K562 (cell line): Measurements from ENCODE around the gene TBX6. TPM values are rescaled to one million over a fixed set of nuclear protein-coding genes. Genes with fewer than 3 reads are reported as not detected.

Experiments
- DDX20 ChIP-seq: fragments of 450-650 bp; IDR thresholded peaks from 2 replicates; pipeline ENCODE4 v1.6.1; 2016; ENCODE audit warnings: missing genetic modification characterization, low read depth, mild to moderate bottlenecking, missing compliant biosample characterization, moderate library complexity
- EGR1 ChIP-seq: fragments of 450-650 bp; conservative IDR thresholded peaks from 2 replicates; pipeline ENCODE4 v1.6.1; 2017; ENCODE audit warnings: mild to moderate bottlenecking
- EWSR1 ChIP-seq: fragments of 450-650 bp; IDR thresholded peaks from 2 replicates; pipeline ENCODE4 v1.6.1; 2018; ENCODE audit warnings: borderline replicate concordance, mild to moderate bottlenecking, low read depth, moderate library complexity; ENCODE audit not compliant: partially characterized antibody
- HNRNPK ChIP-seq: fragments of 200-400 bp; formaldehyde crosslinking; IDR thresholded peaks from one replicate; pipeline ENCODE4 v1.6.1; 2018; ENCODE audit warnings: mild to moderate bottlenecking, low read depth, low read length; ENCODE audit not compliant: poor library complexity, severe bottlenecking
- KAT8 ChIP-seq: fragments of 450-650 bp; IDR thresholded peaks from 2 replicates; pipeline ENCODE4 v1.6.1; 2016; ENCODE audit warnings: low read depth, mild to moderate bottlenecking
- MEF2D ChIP-seq: conservative IDR thresholded peaks from 2 replicates; pipeline ENCODE4 v1.6.1; 2016; ENCODE audit warnings: low read depth, missing genetic modification characterization, missing compliant biosample characterization
- MYC ChIP-seq, 2 experiments: fragments of 250-450 bp in 1 of 2; sonication (Bioruptor Pico) in 1 of 2; IDR thresholded peaks; 2 replicates each; pipeline versions ENCODE4 v1.5.1 to v1.6.1; 2012 to 2021; ENCODE audit warnings: low read depth in 2 of 2, borderline replicate concordance in 1 of 2, improper control_type of control experiment in 1 of 2, low read length in 1 of 2, mild to moderate bottlenecking in 1 of 2, moderate library complexity in 1 of 2
- NCOA2 ChIP-seq, 2 experiments: fragments of 450-650 bp; IDR thresholded peaks; 2 replicates each; pipeline ENCODE4 v1.6.1; 2018; ENCODE audit warnings: mild to moderate bottlenecking in 2 of 2, moderate library complexity in 1 of 2; ENCODE audit not compliant: partially characterized antibody in 2 of 2
- NCOA4 ChIP-seq: fragments of 450-650 bp; IDR thresholded peaks from 2 replicates; pipeline ENCODE4 v1.6.1; 2018; ENCODE audit warnings: mild to moderate bottlenecking; ENCODE audit not compliant: partially characterized antibody
- NFIC ChIP-seq: fragments of 450-650 bp; IDR thresholded peaks from 2 replicates; pipeline ENCODE4 v1.6.1; 2017; ENCODE audit warnings: mild to moderate bottlenecking, inconsistent platforms
- NFIX ChIP-seq: fragments of 250-450 bp; sonication (Bioruptor Pico); IDR thresholded peaks from 2 replicates; pipeline ENCODE4 v1.4.0; 2020; ENCODE audit warnings: low read depth, mild to moderate bottlenecking, moderate library complexity
- POLR2AphosphoS5 ChIP-seq: IDR thresholded peaks from 2 replicates; pipeline ENCODE4 v1.6.1; 2011; ENCODE audit warnings: mild to moderate bottlenecking, low read depth, low read length, moderate library complexity; ENCODE audit not compliant: control insufficient read depth, insufficient read depth
- RBM15 ChIP-seq: fragments of 200-400 bp; formaldehyde crosslinking; IDR thresholded peaks from 2 replicates; pipeline ENCODE4 v1.6.1; 2018; ENCODE audit warnings: mild to moderate bottlenecking, low read length, moderate library complexity; ENCODE audit not compliant: insufficient read depth
- TRIM24 ChIP-seq, 2 experiments: fragments of 450-650 bp; IDR thresholded peaks; 2 replicates each; pipeline ENCODE4 v1.6.1; 2016
- TRIM28 ChIP-seq: fragments of 450-650 bp; IDR thresholded peaks from 2 replicates; pipeline ENCODE4 v1.6.1; 2017
- ZC3H8 ChIP-seq: fragments of 450-650 bp; IDR thresholded peaks from 2 replicates; pipeline ENCODE4 v1.6.1; 2017
- ZNF143 ChIP-seq: sonication (generic); formaldehyde crosslinking; IDR thresholded peaks from 2 replicates; pipeline ENCODE4 v1.9.0; 2022; ENCODE audit warnings: mild to moderate bottlenecking, missing genetic modification reagents
- polyA plus RNA-seq, 8 experiments: library from polyadenylated mRNA; depleted of rRNA in 4 of 8; stranded (reverse) in 5 of 8; unstranded in 3 of 8; fragments of >200 nt; fragmentation: Nextera tagmentation in 2 of 8; fragmentation: Illumina TruSeq in 1 of 8; extraction: Ambion mirVana in 2 of 8; extraction: Trizol in 1 of 8; gene quantifications; 2 replicates each; pipeline versions ENCODE4 v1.2.1 to v1.2.3, GENCODE V29; 2011 to 2014; ENCODE audit warnings: inconsistent platforms in 1 of 8, missing spikeins in 1 of 8
- total RNA-seq, 7 experiments: library from RNA; depleted of rRNA in 6 of 7; stranded (reverse); fragments of >200 nt in 6 of 7; fragmentation: Illumina TruSeq in 2 of 7; extraction: Trizol in 2 of 7; gene quantifications; 2 replicates each; pipeline versions ENCODE4 v1.2.1 to v1.2.3, GENCODE V29; 2011 to 2021; ENCODE audit warnings: low replicate concordance in 1 of 7
- TF ChIP-seq, protein P1 (sequence below), 2 experiments: fragments of 200-800 bp in 1 of 2; sonication (Bioruptor generic) in 1 of 2; sonication (generic) in 1 of 2; formaldehyde crosslinking in 1 of 2; IDR thresholded peaks in 1 of 2; conservative IDR thresholded peaks in 1 of 2; 2 replicates each; pipeline versions ENCODE4 v1.5.0 to v1.6.1; 2016 to 2020; ENCODE audit warnings: missing compliant biosample characterization in 1 of 2, missing genetic modification characterization in 1 of 2, missing genetic modification reagents in 1 of 2
- TF ChIP-seq, protein P2 (sequence below): sonication (generic); formaldehyde crosslinking; IDR thresholded peaks from 2 replicates; pipeline ENCODE4 v1.8.1; 2023; ENCODE audit warnings: missing genetic modification reagents, mild to moderate bottlenecking, borderline replicate concordance

The TBX6 gene
- total and polyA plus RNA-seq, 9 of the 15 experiments (the other 6 are each of a cell fraction or from before 2014, with no cell fraction given) = 0.07 to 0.58 (median 0.11) TPM; not detected in 2

DNA sequence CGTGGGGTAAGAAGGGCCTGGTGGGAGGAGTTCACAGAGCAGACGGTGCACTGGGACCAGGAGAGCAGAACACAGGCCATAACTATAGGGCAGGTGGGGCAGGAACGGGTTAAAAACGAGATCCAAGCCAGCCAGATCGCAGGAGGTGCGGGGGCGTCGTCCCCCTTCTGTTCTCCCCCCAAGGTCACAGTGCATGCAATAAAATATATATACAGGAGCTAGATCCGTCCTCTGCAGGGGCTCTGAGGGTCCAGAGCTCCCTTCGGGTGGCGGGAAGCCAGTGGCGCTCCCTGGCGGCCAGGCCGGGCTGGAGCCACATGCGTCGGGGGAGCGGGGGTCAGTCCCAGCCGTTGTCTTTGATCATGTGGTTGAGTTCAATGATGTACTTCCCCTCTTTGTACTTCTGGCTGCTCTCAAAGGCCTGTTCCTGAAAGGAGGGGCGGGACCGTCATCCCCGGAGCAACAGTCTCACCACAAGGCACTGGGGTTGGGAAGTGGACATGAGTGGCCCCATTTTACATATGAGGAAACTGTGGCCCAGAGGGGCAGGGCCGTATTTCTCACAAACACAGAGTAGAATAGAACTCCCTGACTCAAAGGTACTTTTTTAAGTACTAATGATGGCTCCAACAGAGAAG lies 768 bp upstream of the TBX6 start (continued):
- TF ChIP-seq MYC (IDR thresholded peaks at IDR 0.05; ENCODE audit: low read depth, low read length) = peak; percentile 98
- TF ChIP-seq MYC (CRISPR knock-in tag; IDR thresholded peaks at IDR 0.05; ENCODE audit: borderline replicate concordance, low read depth) = 0 out of 2 replicates have a peak, but pooled peaks have one; percentile 60
- TF ChIP-seq NFIC = no peak
- no peak for TF ChIP-seq KAT8
- no peak for TF ChIP-seq HNRNPK
- peak; percentile 53; the same call in 1 of the 2 replicates for TF ChIP-seq NFIX (CRISPR knock-in tag)
- TF ChIP-seq, protein P1, sequence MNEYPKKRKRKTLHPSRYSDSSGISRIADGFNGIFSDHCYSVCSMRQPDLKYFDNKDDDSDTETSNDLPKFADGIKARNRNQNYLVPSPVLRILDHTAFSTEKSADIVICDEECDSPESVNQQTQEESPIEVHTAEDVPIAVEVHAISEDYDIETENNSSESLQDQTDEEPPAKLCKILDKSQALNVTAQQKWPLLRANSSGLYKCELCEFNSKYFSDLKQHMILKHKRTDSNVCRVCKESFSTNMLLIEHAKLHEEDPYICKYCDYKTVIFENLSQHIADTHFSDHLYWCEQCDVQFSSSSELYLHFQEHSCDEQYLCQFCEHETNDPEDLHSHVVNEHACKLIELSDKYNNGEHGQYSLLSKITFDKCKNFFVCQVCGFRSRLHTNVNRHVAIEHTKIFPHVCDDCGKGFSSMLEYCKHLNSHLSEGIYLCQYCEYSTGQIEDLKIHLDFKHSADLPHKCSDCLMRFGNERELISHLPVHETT (CRISPR knock-in tag; conservative IDR thresholded peaks at IDR 0.05 in 1 of 2, IDR thresholded peaks at IDR 0.05 in 1 of 2) = peak in 1 of 2 experiments; percentile 96; a peak in 2 of 4 replicates
- TF ChIP-seq MEF2D (tag) = peak; percentile 91
- no peak for TF ChIP-seq EWSR1
- TF ChIP-seq, protein P2, sequence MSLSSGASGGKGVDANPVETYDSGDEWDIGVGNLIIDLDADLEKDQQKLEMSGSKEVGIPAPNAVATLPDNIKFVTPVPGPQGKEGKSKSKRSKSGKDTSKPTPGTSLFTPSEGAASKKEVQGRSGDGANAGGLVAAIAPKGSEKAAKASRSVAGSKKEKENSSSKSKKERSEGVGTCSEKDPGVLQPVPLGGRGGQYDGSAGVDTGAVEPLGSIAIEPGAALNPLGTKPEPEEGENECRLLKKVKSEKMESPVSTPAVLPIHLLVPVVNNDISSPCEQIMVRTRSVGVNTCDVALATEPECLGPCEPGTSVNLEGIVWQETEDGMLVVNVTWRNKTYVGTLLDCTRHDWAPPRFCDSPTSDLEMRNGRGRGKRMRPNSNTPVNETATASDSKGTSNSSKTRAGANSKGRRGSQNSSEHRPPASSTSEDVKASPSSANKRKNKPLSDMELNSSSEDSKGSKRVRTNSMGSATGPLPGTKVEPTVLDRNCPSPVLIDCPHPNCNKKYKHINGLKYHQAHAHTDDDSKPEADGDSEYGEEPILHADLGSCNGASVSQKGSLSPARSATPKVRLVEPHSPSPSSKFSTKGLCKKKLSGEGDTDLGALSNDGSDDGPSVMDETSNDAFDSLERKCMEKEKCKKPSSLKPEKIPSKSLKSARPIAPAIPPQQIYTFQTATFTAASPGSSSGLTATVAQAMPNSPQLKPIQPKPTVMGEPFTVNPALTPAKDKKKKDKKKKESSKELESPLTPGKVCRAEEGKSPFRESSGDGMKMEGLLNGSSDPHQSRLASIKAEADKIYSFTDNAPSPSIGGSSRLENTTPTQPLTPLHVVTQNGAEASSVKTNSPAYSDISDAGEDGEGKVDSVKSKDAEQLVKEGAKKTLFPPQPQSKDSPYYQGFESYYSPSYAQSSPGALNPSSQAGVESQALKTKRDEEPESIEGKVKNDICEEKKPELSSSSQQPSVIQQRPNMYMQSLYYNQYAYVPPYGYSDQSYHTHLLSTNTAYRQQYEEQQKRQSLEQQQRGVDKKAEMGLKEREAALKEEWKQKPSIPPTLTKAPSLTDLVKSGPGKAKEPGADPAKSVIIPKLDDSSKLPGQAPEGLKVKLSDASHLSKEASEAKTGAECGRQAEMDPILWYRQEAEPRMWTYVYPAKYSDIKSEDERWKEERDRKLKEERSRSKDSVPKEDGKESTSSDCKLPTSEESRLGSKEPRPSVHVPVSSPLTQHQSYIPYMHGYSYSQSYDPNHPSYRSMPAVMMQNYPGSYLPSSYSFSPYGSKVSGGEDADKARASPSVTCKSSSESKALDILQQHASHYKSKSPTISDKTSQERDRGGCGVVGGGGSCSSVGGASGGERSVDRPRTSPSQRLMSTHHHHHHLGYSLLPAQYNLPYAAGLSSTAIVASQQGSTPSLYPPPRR (CRISPR knock-in tag) = no peak
- no peak for TF ChIP-seq ZC3H8
- TF ChIP-seq RBM15 = no peak
- peak; percentile 74 for TF ChIP-seq EGR1
- peak; percentile 51; the same call in 1 of the 2 replicates for TF ChIP-seq POLR2AphosphoS5
- peak; percentile 91 for TF ChIP-seq DDX20 (tag)
- no peak for TF ChIP-seq TRIM28
- 0 out of 4 replicates have a peak, but pooled peaks of 1 of the 2 experiments have one; percentile 34 for TF ChIP-seq TRIM24 (IDR thresholded peaks at IDR 0.05)
- TF ChIP-seq NCOA4 = no peak
- no peak for TF ChIP-seq NCOA2 (IDR thresholded peaks at IDR 0.05; ENCODE audit: partially characterized antibody in 2 of 2)
- TF ChIP-seq ZNF143 (CRISPR knock-in tag) = no peak
